K562 (cell line): Measurements from ENCODE around the gene UBE2S. TPM values are rescaled to one million over a fixed set of nuclear protein-coding genes. Genes with fewer than 3 reads are reported as not detected.

Experiments
- ATAC-seq: fragments of 200-7000 bp; cut with Tn5 transposase; 3 replicates; pipeline ENCODE4 v1.9.1; 2020; ENCODE audit warnings: moderate library complexity
- BruUV-seq: library from RNA; stranded (reverse); fragments of 400-500 nt; replicated peaks from 2 replicates; lab custom pipeline; 2021; lab: Mats Ljungman, UMichigan
- CTCF ChIA-PET: fragments of 300-600 bp; formaldehyde crosslinking; extraction: SDS; loops from one replicate; lab custom pipeline; 2021; ENCODE audit warnings: low intra/inter-chr PET ratio; lab: Yijun Ruan, JAX
- POLR2A ChIA-PET: fragments of 300-600, 350-650 bp; sonication (Branson Sonifier 250); formaldehyde crosslinking; extraction: SDS; loops from one replicate; lab custom pipeline; 2021; ENCODE audit warnings: antibody characterized with exemption, inconsistent platforms; lab: Yijun Ruan, JAX
- DNase-seq, 4 experiments: peaks; one replicate each; pipeline versions ENCODE4 v3.0.0 to v3.0.0-alpha.2; 2011 to 2018; ENCODE audit warnings: low spot score in 3 of 4, mixed read lengths in 3 of 4; ENCODE audit errors: extremely low read depth in 1 of 4
- FAIRE-seq: peaks from 2 replicates; lab custom pipeline; 2011; peaks lifted over from hg19 to GRCh38; lab: Jason Lieb, UNC
- H2AFZ ChIP-seq: 2 replicates; pipeline ENCODE4 v1.6.0; 2011; ENCODE audit warnings: low read depth, low read length, control low read depth, inconsistent platforms
- H3K27ac ChIP-seq: fragments of 200-600 bp; 3 replicates; pipeline ENCODE4 v1.8.0; 2011; ENCODE audit warnings: low read depth, mild to moderate bottlenecking, control low read depth, inconsistent platforms, low read length, moderate library complexity, mixed read lengths; ENCODE audit errors: extremely low read depth
- H3K27me3 ChIP-seq, 2 experiments: fragments of 300-600 bp in 1 of 2; 2 replicates in 1 of 2; 3 replicates in 1 of 2; pipeline versions ENCODE4 v1.6.0 to v1.8.0; 2011; ENCODE audit warnings: inconsistent platforms in 2 of 2, low read length in 2 of 2, mild to moderate bottlenecking in 1 of 2, mixed read lengths in 1 of 2, moderate library complexity in 1 of 2; ENCODE audit not compliant: control insufficient read depth in 2 of 2, insufficient read depth in 2 of 2
- H3K36me3 ChIP-seq: fragments of 300-600 bp; 3 replicates; pipeline ENCODE4 v1.8.0; 2011; ENCODE audit warnings: mild to moderate bottlenecking, low read length, inconsistent platforms; ENCODE audit not compliant: control insufficient read depth, insufficient read depth
- H3K4me1 ChIP-seq, 2 experiments: fragments of 200-600 bp in 1 of 2; replicated peaks in 1 of 2; 2 replicates in 1 of 2; 3 replicates in 1 of 2; pipeline versions ENCODE4 v1.5.1 to v1.8.0; 2011; ENCODE audit warnings: inconsistent platforms in 2 of 2, low read length in 2 of 2, mild to moderate bottlenecking in 1 of 2, mixed read lengths in 1 of 2, moderate library complexity in 1 of 2; ENCODE audit not compliant: control insufficient read depth in 2 of 2, insufficient read depth in 2 of 2
- H3K4me2 ChIP-seq: 2 replicates; pipeline ENCODE4 v1.6.1; 2011; ENCODE audit warnings: low read length, control low read depth, inconsistent platforms, mixed read lengths; ENCODE audit not compliant: insufficient read depth
- H3K4me3 ChIP-seq: fragments of 200-600 bp; sonication (generic), shearing (Covaris generic); 2 replicates; pipeline ENCODE4 v1.5.1; 2016; ENCODE audit warnings: control low read depth, inconsistent platforms
- H3K79me2 ChIP-seq: fragments of 200-600 bp; 3 replicates; pipeline ENCODE4 v1.8.0; 2011; ENCODE audit warnings: low read length, inconsistent platforms; ENCODE audit not compliant: control insufficient read depth, insufficient read depth
- H3K9ac ChIP-seq, 2 experiments: 2 replicates each; pipeline versions ENCODE4 v1.6.0 to v1.6.1; 2011; ENCODE audit warnings: low read depth in 2 of 2, low read length in 2 of 2, control low read depth in 1 of 2, inconsistent platforms in 1 of 2, mild to moderate bottlenecking in 1 of 2, mixed read lengths in 1 of 2; ENCODE audit not compliant: insufficient read depth in 1 of 2
- H3K9me1 ChIP-seq: one replicate; pipeline ENCODE4 v1.6.0; 2011; ENCODE audit warnings: inconsistent platforms, mild to moderate bottlenecking, low read length, moderate library complexity; ENCODE audit not compliant: control insufficient read depth, insufficient read depth
- H3K9me3 ChIP-seq: replicated peaks from 2 replicates; pipeline ENCODE4 v1.5.1; 2011; ENCODE audit warnings: low read depth, low read length, inconsistent platforms; ENCODE audit not compliant: control insufficient read depth, insufficient read depth
- H4K20me1 ChIP-seq: replicated peaks from 2 replicates; pipeline ENCODE4 v1.6.1; 2011; ENCODE audit warnings: low read length, inconsistent platforms, mixed read lengths; ENCODE audit not compliant: control insufficient read depth, insufficient read depth
- ATF1 ChIP-seq, 2 experiments: fragments of 450-650 bp in 1 of 2; IDR thresholded peaks; 2 replicates each; pipeline ENCODE4 v1.6.1; 2016; ENCODE audit warnings: missing compliant biosample characterization in 1 of 2, missing genetic modification characterization in 1 of 2
- DPF2 ChIP-seq: fragments of 450-650 bp; IDR thresholded peaks from 2 replicates; pipeline ENCODE4 v1.6.1; 2016
- NR4A1 ChIP-seq, 2 experiments: fragments of 250-450 bp in 1 of 2; fragments of 450-650 bp in 1 of 2; sonication (Bioruptor Pico) in 1 of 2; IDR thresholded peaks; 2 replicates each; pipeline versions ENCODE4 v1.4.0 to v1.6.1; 2016 to 2020; ENCODE audit warnings: mild to moderate bottlenecking in 2 of 2, missing compliant biosample characterization in 1 of 2, missing genetic modification characterization in 1 of 2, moderate library complexity in 1 of 2
- OTX1 ChIP-seq: fragments of 450-650 bp; formaldehyde crosslinking; IDR thresholded peaks from 2 replicates; pipeline ENCODE4 v1.4.0; 2022; ENCODE audit warnings: mild to moderate bottlenecking
- POLR2B ChIP-seq: fragments of 450-650 bp; IDR thresholded peaks from 2 replicates; pipeline ENCODE4 v1.6.1; 2018; ENCODE audit warnings: low read depth; ENCODE audit not compliant: partially characterized antibody
- SREBF1 ChIP-seq: fragments of 150-350 bp; IDR thresholded peaks from 2 replicates; pipeline ENCODE4 v1.6.1; 2014; ENCODE audit warnings: antibody characterized with exemption, low read depth, low read length, borderline replicate concordance
- YY1 ChIP-seq, 3 experiments: IDR thresholded peaks; 2 replicates each; pipeline ENCODE4 v1.6.1; 2011; ENCODE audit warnings: low read length in 2 of 3, mild to moderate bottlenecking in 2 of 3, moderate library complexity in 2 of 3, borderline replicate concordance in 1 of 3, control low read depth in 1 of 3, low read depth in 1 of 3; ENCODE audit not compliant: insufficient read depth in 3 of 3, insufficient replicate concordance in 2 of 3, control insufficient read depth in 1 of 3, insufficient read length in 1 of 3; ENCODE audit errors: extremely low read depth in 1 of 3
- ZBTB8A ChIP-seq: fragments of 450-650 bp; IDR thresholded peaks from 2 replicates; pipeline ENCODE4 v1.6.1; 2018; ENCODE audit warnings: mild to moderate bottlenecking, moderate library complexity; ENCODE audit not compliant: partially characterized antibody
- ZNF174 ChIP-seq: fragments of 250-450 bp; sonication (Bioruptor Pico); IDR thresholded peaks from 2 replicates; pipeline ENCODE4 v1.4.0; 2020; ENCODE audit warnings: mild to moderate bottlenecking
- ZNF175 ChIP-seq: fragments of 200-800 bp; sonication (Bioruptor generic); IDR thresholded peaks from 2 replicates; pipeline ENCODE4 v1.6.1; 2016; ENCODE audit warnings: low read depth, mild to moderate bottlenecking, missing genetic modification characterization, missing compliant biosample characterization
- ZNF217 ChIP-seq: sonication (generic); formaldehyde crosslinking; IDR thresholded peaks from 2 replicates; pipeline ENCODE4 v1.8.0; 2022; ENCODE audit warnings: mild to moderate bottlenecking, missing genetic modification reagents
- ZNF584 ChIP-seq: fragments of 200-800 bp; sonication (Bioruptor generic); IDR thresholded peaks from 2 replicates; pipeline ENCODE4 v1.6.1; 2016; ENCODE audit warnings: low read depth, mild to moderate bottlenecking, missing genetic modification characterization, missing compliant biosample characterization
- ZNF699 ChIP-seq: fragments of 250-450 bp; sonication (Bioruptor Pico); IDR thresholded peaks from 2 replicates; pipeline ENCODE4 v1.8.0; 2021; ENCODE audit warnings: mild to moderate bottlenecking, moderate library complexity; ENCODE audit not compliant: insufficient replicate concordance
- WGBS: fragments of 100-300 bp; shearing (Covaris generic); methylation state at CpG from one replicate; pipeline ENCODE4 v1.1.6; 2016; ENCODE audit warnings: low coverage, mixed read lengths; ENCODE audit not compliant: insufficient coverage; ENCODE audit errors: missing lambda C conversion rate; 5-methylcytosine and 5-hydroxymethylcytosine counted together
- in situ Hi-C: fragments of 300-500 bp; cut with MboI; formaldehyde crosslinking; loops from 4 replicates; pipeline ENCODE4 v1.15.0; 2018; ENCODE audit warnings: inconsistent platforms, mixed read lengths
- intact Hi-C: fragments of 100-400 bp; cut with micrococcal nuclease; formaldehyde crosslinking; loops from 2 replicates; pipeline ENCODE4 v1.14.2; 2022
- polyA plus RNA-seq, 8 experiments: library from polyadenylated mRNA; depleted of rRNA in 4 of 8; stranded (reverse) in 5 of 8; unstranded in 3 of 8; fragments of >200 nt; fragmentation: Nextera tagmentation in 2 of 8; fragmentation: Illumina TruSeq in 1 of 8; extraction: Ambion mirVana in 2 of 8; extraction: Trizol in 1 of 8; gene quantifications; 2 replicates each; pipeline versions ENCODE4 v1.2.1 to v1.2.3, GENCODE V29; 2011 to 2014; ENCODE audit warnings: inconsistent platforms in 1 of 8, missing spikeins in 1 of 8
- total RNA-seq, 7 experiments: library from RNA; depleted of rRNA in 6 of 7; stranded (reverse); fragments of >200 nt in 6 of 7; fragmentation: Illumina TruSeq in 2 of 7; extraction: Trizol in 2 of 7; gene quantifications; 2 replicates each; pipeline versions ENCODE4 v1.2.1 to v1.2.3, GENCODE V29; 2011 to 2021; ENCODE audit warnings: low replicate concordance in 1 of 7
- TF ChIP-seq, protein P1 (sequence below): fragments of 450-650 bp; IDR thresholded peaks from one replicate; pipeline ENCODE4 v1.6.1; 2018; ENCODE audit warnings: mild to moderate bottlenecking, moderate library complexity; ENCODE audit not compliant: partially characterized antibody
- TF ChIP-seq, protein P2 (sequence below): IDR thresholded peaks from 3 replicates; pipeline ENCODE4 v1.6.1; 2011; ENCODE audit warnings: borderline replicate concordance, mild to moderate bottlenecking, moderate library complexity; ENCODE audit not compliant: insufficient read length; ENCODE audit errors: extremely low read depth

Gene UBE2S
- total and polyA plus RNA-seq, 9 of the 15 experiments (the other 6 are each of a cell fraction or from before 2014, with no cell fraction given), result 1.5 to 1,305 (median 157) TPM

DNA sequence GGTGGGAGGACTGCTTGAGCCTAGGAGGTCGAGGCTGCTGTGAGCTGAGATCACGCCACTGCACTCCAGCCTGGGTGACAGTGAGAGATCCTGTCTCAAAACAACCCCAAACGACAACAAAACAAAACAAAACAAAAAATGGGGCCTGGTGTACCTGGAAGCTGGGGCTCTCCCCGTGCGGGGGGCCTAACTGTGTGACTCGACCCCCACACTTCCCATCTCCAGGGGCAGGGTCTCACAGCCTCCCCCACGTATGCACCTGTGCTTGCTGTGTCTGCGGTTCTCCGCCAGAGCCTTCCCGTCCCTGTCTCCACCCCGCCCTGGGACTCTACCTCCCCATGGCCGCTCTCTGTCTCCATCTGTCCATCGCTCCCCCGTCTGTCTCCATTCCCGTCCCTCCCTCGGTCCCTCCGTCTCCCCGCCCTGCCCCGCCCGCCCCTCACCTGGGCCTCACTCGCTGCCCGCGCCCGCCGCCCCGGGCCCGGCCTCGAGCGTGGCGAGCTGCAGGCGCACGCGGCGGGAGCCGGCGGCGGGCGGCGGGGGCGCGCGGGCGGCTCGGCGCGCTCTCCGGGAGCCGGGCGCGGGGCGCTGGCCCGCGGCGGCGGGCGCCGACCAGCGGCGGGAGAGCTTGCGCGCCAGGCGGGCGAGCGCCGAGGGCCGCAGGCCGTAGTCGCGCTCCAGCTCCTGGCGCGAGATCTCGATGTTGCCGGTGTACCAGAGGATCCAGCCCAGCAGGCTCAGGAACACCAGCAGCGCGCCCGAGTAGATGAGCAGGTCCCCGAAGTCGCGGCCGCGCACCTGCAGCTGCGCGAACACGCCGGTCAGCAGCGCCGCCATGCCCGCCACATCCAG, 24.1 kb downstream of the UBE2S start:
- Histone ChIP-seq H3K27me3 (no peaks in the 10 kb centered on the region), H3K27ac (peak overlapping the region; percentile 97)
- no peak for FAIRE-seq
- TF ChIP-seq OTX1 (peak; percentile 80), ZBTB8A (no peak), ZNF217 (CRISPR knock-in tag) (no peak), DPF2 (peak; percentile 32; the same call in 1 of the 2 replicates), YY1 (IDR thresholded peaks at IDR 0.05; ENCODE audit: borderline replicate concordance in 1 of 3, control insufficient read depth in 1 of 3, extremely low read depth in 1 of 3, insufficient read depth in 3 of 3, insufficient read length in 1 of 3, insufficient replicate concordance in 2 of 3, low read depth in 1 of 3, low read length in 2 of 3) (peak in 2 of 3 experiments; percentile 15 to 31), ZNF699 (no peak), SREBF1 (no peak), ZNF175 (CRISPR knock-in tag) (0 out of 2 replicates have a peak, but pooled peaks have one; percentile 18), NR4A1 (CRISPR knock-in tag; IDR thresholded peaks at IDR 0.05) (0 out of 2 replicates have a peak, but pooled peaks have one; percentile 18), NR4A1 (tag; IDR thresholded peaks at IDR 0.05) (no peak), ZNF584 (CRISPR knock-in tag) (no peak), POLR2B (no peak), ATF1 (CRISPR knock-in tag; IDR thresholded peaks at IDR 0.05) (no peak), ATF1 (tag; IDR thresholded peaks at IDR 0.05) (no peak), ZNF174 (CRISPR knock-in tag) (no peak)
- TF ChIP-seq, protein P1, sequence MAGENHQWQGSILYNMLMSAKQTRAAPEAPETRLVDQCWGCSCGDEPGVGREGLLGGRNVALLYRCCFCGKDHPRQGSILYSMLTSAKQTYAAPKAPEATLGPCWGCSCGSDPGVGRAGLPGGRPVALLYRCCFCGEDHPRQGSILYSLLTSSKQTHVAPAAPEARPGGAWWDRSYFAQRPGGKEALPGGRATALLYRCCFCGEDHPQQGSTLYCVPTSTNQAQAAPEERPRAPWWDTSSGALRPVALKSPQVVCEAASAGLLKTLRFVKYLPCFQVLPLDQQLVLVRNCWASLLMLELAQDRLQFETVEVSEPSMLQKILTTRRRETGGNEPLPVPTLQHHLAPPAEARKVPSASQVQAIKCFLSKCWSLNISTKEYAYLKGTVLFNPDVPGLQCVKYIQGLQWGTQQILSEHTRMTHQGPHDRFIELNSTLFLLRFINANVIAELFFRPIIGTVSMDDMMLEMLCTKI, result no peak
- TF ChIP-seq, protein P2, sequence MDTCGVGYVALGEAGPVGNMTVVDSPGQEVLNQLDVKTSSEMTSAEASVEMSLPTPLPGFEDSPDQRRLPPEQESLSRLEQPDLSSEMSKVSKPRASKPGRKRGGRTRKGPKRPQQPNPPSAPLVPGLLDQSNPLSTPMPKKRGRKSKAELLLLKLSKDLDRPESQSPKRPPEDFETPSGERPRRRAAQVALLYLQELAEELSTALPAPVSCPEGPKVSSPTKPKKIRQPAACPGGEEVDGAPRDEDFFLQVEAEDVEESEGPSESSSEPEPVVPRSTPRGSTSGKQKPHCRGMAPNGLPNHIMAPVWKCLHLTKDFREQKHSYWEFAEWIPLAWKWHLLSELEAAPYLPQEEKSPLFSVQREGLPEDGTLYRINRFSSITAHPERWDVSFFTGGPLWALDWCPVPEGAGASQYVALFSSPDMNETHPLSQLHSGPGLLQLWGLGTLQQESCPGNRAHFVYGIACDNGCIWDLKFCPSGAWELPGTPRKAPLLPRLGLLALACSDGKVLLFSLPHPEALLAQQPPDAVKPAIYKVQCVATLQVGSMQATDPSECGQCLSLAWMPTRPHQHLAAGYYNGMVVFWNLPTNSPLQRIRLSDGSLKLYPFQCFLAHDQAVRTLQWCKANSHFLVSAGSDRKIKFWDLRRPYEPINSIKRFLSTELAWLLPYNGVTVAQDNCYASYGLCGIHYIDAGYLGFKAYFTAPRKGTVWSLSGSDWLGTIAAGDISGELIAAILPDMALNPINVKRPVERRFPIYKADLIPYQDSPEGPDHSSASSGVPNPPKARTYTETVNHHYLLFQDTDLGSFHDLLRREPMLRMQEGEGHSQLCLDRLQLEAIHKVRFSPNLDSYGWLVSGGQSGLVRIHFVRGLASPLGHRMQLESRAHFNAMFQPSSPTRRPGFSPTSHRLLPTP, result no peak

More for the DNA sequence above, 24.1 kb downstream of the UBE2S start:
- peak; percentile 74 to 78 (median 74) for DNase-seq
- ATAC-seq, result peak; percentile 35
- H3K9me1 ChIP-seq, result peaks cover 3% of the 10 kb centered on the region
- intact Hi-C loops (loop anchor here (2.0 kb wide), 1 partner anchor 167 kb away; no protein-coding TSS in a partner anchor), in situ Hi-C loops (no loop called here)
- peaks cover 26% of the 10 kb centered on the region for H3K36me3 ChIP-seq
- H3K4me3 ChIP-seq, result peak overlapping the region; percentile 77
- H3K9me3 ChIP-seq, result no peaks in the 10 kb centered on the region; the same call in 1 of the 2 replicates
- H3K9ac ChIP-seq, result peak overlapping the region; percentile 94 to 97
- peaks cover 25% of the 10 kb centered on the region for H4K20me1 ChIP-seq
- BruUV-seq, result TSS peak; percentile 80
- H3K4me1 ChIP-seq, result peaks cover 32 to 49% of the 10 kb centered on the region in 2 experiments
- peak overlapping the region; percentile 94 for H3K4me2 ChIP-seq
- H2AFZ ChIP-seq, result peak overlapping the region; percentile 89
- peaks cover 59% of the 10 kb centered on the region for H3K79me2 ChIP-seq
- WGBS, result 6% methylated on average over 33 of the region's 88 CpGs
- ChIA-PET POLR2A (interaction anchor here (0.5 to 12.9 kb wide), 23 partner anchors 8 to 474 kb away, joined by 3 to 195 read pairs (median 4); partner anchors contain the start of genes ISOC2, KMT5C, PTPRH and UBE2S), CTCF (no interaction called here)
